CD4-positive, alpha-beta T cell treated with Interleukin-15 for 1 hour (primary cell): ENCODE results near the gene B4GALNT3.

Source experiments
- DNase-seq: peaks from one replicate; pipeline ENCODE4 v3.0.0-alpha.2; 2020

B4GALNT3 gene

GRCh38 chr12:541676-542324, 82.1 kb downstream of the B4GALNT3 start:
- DNase-seq, result no peak

GRCh38 chr12:542395-543113, 82.8 kb downstream of the B4GALNT3 start:
- DNase-seq, result no peak

GRCh38 chr12:543114-543451, 83.3 kb downstream of the B4GALNT3 start:
- no peak for DNase-seq

- no peak for DNase-seq
Measured at GRCh38 chr12:544142-544541, 84.4 kb downstream of the B4GALNT3 start.

- no peak for DNase-seq
Measured at GRCh38 chr12:544941-545635, 85.3 kb downstream of the B4GALNT3 start.

- DNase-seq, result no peak
Measured at GRCh38 chr12:545835-546234, 86.1 kb downstream of the B4GALNT3 start.

- no peak for DNase-seq
Measured at GRCh38 chr12:546265-546919, 86.7 kb downstream of the B4GALNT3 start.

GRCh38 chr12:546920-547845, 87.4 kb downstream of the B4GALNT3 start:
- peak; percentile 62 for DNase-seq

- DNase-seq, result no peak
Measured at GRCh38 chr12:547883-548470, 88.2 kb downstream of the B4GALNT3 start.

GRCh38 chr12:549476-550082, 89.8 kb downstream of the B4GALNT3 start:
- DNase-seq, result no peak

GRCh38 chr12:550473-551260, 90.9 kb downstream of the B4GALNT3 start:
- no peak for DNase-seq

GRCh38 chr12:552466-552865, 92.7 kb downstream of the B4GALNT3 start:
- no peak for DNase-seq

- no peak for DNase-seq
Measured at GRCh38 chr12:553216-554000, 93.7 kb downstream of the B4GALNT3 start.

- no peak for DNase-seq
Measured at GRCh38 chr12:554001-554285, 94.2 kb downstream of the B4GALNT3 start.

- no peak for DNase-seq
Measured at GRCh38 chr12:556498-556897, 96.8 kb downstream of the B4GALNT3 start.

- DNase-seq, result no peak
Measured at GRCh38 chr12:558580-558979, 98.8 kb downstream of the B4GALNT3 start.

GRCh38 chr12:559208-559905, 99.6 kb downstream of the B4GALNT3 start:
- DNase-seq, result no peak

- DNase-seq, result no peak
Measured at GRCh38 chr12:559906-560455, 100.2 kb downstream of the B4GALNT3 start.

GRCh38 chr12:560691-561390, 101.1 kb downstream of the B4GALNT3 start:
- DNase-seq, result no peak
